Gastrocnemius medialis (tissue), 4 donors: ENCODE measurements around the gene NCAPD3. TPM values are rescaled to one million over a fixed set of nuclear protein-coding genes. Genes with fewer than 3 reads are reported as not detected.

Experiments used
- ATAC-seq, 2 donors: fragments of 150-250 bp; one replicate each; pipeline ENCODE4 v1.9.1; 2016
- DNase-seq, 2 donors: peaks; one replicate each; pipeline ENCODE4 v3.0.0-alpha.2; 2019
- H3K27ac ChIP-seq, 4 donors: fragments of 200-600 bp; sonication (generic); 1 replicate in 1 of 4; 2 replicates in 3 of 4; pipeline ENCODE4 v1.5.1; 2016 to 2018; ENCODE audit warnings: mild to moderate bottlenecking in 2 of 4, moderate library complexity in 1 of 4
- H3K27me3 ChIP-seq, 3 donors: fragments of 200-600 bp; sonication (generic) in 2 of 3; 1 replicate in 1 of 3; 2 replicates in 2 of 3; pipeline versions ENCODE4 v1.5.1 to v1.6.0; 2016 to 2019; ENCODE audit warnings: mild to moderate bottlenecking in 1 of 3, moderate library complexity in 1 of 3
- H3K36me3 ChIP-seq, 2 donors: fragments of 200-600 bp; sonication (generic) in 1 of 2; one replicate each; pipeline ENCODE4 v1.5.1; 2017 to 2018
- H3K4me1 ChIP-seq, 2 donors: fragments of 200-600 bp; sonication (generic) in 1 of 2; one replicate each; pipeline ENCODE4 v1.5.1; 2016 to 2017; ENCODE audit warnings: mild to moderate bottlenecking in 2 of 2
- H3K4me3 ChIP-seq, 4 donors: fragments of 200-600 bp; sonication (generic) in 3 of 4; 1 replicate in 1 of 4; 2 replicates in 3 of 4; pipeline ENCODE4 v1.5.1; 2016 to 2019; ENCODE audit warnings: mild to moderate bottlenecking in 2 of 4
- H3K9me3 ChIP-seq, 3 donors: fragments of 200-600 bp; sonication (generic) in 2 of 3; 1 replicate in 1 of 3; 2 replicates in 2 of 3; pipeline ENCODE4 v1.5.1; 2016 to 2019
- CTCF ChIP-seq, 5 experiments: fragments of 450-650 bp in 3 of 5; fragments of 200-600 bp in 2 of 5; sonication (generic) in 2 of 5; IDR thresholded peaks in 4 of 5; conservative IDR thresholded peaks in 1 of 5; 1 replicate in 4 of 5; 2 replicates in 1 of 5; pipeline ENCODE4 v1.5.1; 2016 to 2019; ENCODE audit warnings: antibody characterized with exemption in 5 of 5, mild to moderate bottlenecking in 3 of 5, moderate library complexity in 3 of 5
- POLR2A ChIP-seq, 2 donors: fragments of 450-650 bp; IDR thresholded peaks; one replicate each; pipeline ENCODE4 v1.6.1; 2017; ENCODE audit warnings: antibody characterized with exemption in 2 of 2, mild to moderate bottlenecking in 2 of 2, moderate library complexity in 2 of 2
- in situ Hi-C, 4 donors: fragments of 200-750 bp; cut with MboI; loops; one replicate each; pipeline versions ENCODE4 v1.15.0 to v1.8.0; 2017; ENCODE audit warnings: low sequenced_read_pairs in 4 of 4
- intact Hi-C: fragments of 100-400 bp; cut with DNase I; formaldehyde crosslinking; loops from one replicate; pipeline ENCODE4 v1.15.1; 2023; ENCODE audit warnings: low total_unique reads
- total RNA-seq, 4 donors: library from RNA; depleted of rRNA; stranded (reverse); fragments of >200 nt; gene quantifications; one replicate each; pipeline versions ENCODE4 v1.1.0 to v1.2.3, GENCODE V29; 2016

Gene NCAPD3
- total RNA-seq, 4 donors from 2014 or later: 3.6 to 6.7 (median 4.5) TPM

DNA sequence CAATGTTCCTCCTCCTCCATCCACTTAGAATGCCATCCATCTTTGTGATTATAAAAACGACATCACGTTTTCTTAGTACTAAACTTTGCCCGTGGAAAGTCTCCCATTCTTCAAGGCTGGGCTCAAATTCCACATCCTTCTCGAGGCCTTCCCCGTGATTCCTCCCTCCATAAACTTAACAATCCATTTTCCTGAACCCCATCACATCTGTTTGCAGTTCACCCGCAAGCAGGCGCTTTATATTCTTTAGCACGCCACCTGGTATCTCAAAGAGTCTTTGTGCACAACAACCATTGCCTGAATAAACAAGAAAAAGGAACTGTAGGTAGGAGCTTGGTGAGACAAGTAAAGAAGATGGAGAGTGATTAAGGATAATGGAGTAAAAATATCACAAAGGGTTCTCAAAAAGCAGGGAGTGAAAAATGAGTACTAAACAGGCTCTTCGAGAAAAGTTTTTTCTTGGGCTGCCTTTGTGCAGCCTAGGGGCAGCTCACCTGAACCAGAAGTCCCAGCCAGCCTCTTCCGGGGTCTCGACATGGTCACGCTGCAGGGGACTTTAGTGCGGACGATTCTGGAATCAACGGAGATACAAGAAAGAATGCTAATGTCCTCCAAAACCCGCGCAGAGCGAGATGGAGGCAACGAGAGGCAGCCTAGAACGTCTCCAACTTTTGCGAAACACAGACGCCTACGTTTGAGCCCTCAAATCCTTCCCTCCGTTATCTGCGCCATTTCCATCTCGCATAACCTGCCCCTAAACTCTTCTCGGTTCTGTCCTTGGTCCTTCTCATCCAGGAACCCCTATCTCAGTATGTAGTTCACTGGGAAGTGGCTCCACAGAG lies 28.8 kb upstream of the NCAPD3 start:
- H3K9me3 ChIP-seq: no peaks in the 10 kb centered on the region
- TF ChIP-seq CTCF (IDR thresholded peaks at IDR 0.05 in 4 of 5, conservative IDR thresholded peaks at IDR 0.05 in 1 of 5) (no peak), POLR2A (IDR thresholded peaks at IDR 0.05) (no peak)
- in situ Hi-C loops: no loop called here

DNA sequence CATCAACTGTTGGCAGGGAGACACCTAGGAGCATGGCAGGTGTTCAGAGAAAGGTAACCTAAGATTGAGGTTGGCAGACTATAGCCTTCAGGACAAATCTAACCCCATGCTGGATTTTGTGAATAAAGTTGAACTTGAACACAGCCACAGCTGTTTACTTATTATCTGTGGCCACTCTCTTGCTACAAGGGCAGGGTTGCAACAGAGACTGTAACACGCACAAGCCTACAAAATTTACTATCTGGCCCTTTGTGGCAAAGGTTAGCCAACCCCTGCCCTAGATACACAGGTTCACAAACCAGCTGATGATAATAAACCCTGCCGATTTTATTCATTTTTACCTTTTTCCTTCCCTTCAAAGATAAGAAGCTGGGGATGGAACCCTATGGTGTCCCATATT lies 26.9 kb upstream of the NCAPD3 start:
- no peaks in the 10 kb centered on the region for H3K27me3 ChIP-seq
- in situ Hi-C loops (no loop called here), intact Hi-C loops (loop anchor here (5.0 kb wide), 1 partner anchor 203 kb away; no protein-coding TSS in a partner anchor)
- ATAC-seq (no peak), DNase-seq (no peak)
- no peak overlapping the region for H3K4me3 ChIP-seq
- peaks cover 24 to 26% of the 10 kb centered on the region in 2 donors for H3K4me1 ChIP-seq
- no peak overlapping the region for H3K27ac ChIP-seq
- TF ChIP-seq CTCF (IDR thresholded peaks at IDR 0.05 in 4 of 5, conservative IDR thresholded peaks at IDR 0.05 in 1 of 5): no peak
- no peak for TF ChIP-seq POLR2A (IDR thresholded peaks at IDR 0.05)
- H3K9me3 ChIP-seq: no peaks in the 10 kb centered on the region
- peaks cover 0 to 58% of the 10 kb centered on the region in 2 donors for H3K36me3 ChIP-seq

More for the DNA sequence above, 28.8 kb upstream of the NCAPD3 start:
- Histone ChIP-seq H3K4me3 (peak overlapping the region; percentile 95 to 100 (median 96)), H3K36me3 (peaks cover 0 to 51% of the 10 kb centered on the region in 2 donors), H3K27me3 (no peaks in the 10 kb centered on the region), H3K4me1 (peaks cover 24 to 30% of the 10 kb centered on the region in 2 donors), H3K27ac (peak overlapping the region; percentile 70 to 87 (median 82))
- intact Hi-C loops: loop anchor here (1.0 to 5.0 kb wide), 3 partner anchors 28 to 205 kb away; partner anchors contain the start of genes GLB1L2 and VPS26B
- DNase-seq: peak in 1 of 2 donors; percentile 18
- ATAC-seq: peak; percentile 55 to 67

- Histone ChIP-seq H3K9me3 (no peaks in the 10 kb centered on the region), H3K27me3 (no peaks in the 10 kb centered on the region), H3K4me1 (peaks cover 20 to 24% of the 10 kb centered on the region in 2 donors), H3K4me3 (no peak overlapping the region), H3K36me3 (peaks cover 0 to 62% of the 10 kb centered on the region in 2 donors), H3K27ac (no peak overlapping the region)
- in situ Hi-C loops (no loop called here), intact Hi-C loops (loop anchor here (5.0 kb wide), 1 partner anchor 203 kb away; no protein-coding TSS in a partner anchor)
- ATAC-seq: no peak
- DNase-seq: no peak
- TF ChIP-seq POLR2A (IDR thresholded peaks at IDR 0.05): no peak
- no peak for TF ChIP-seq CTCF (IDR thresholded peaks at IDR 0.05 in 4 of 5, conservative IDR thresholded peaks at IDR 0.05 in 1 of 5)
These were observed 26.5 kb upstream of the NCAPD3 start for GRCh38 chr11:134250246-134250645.

DNA sequence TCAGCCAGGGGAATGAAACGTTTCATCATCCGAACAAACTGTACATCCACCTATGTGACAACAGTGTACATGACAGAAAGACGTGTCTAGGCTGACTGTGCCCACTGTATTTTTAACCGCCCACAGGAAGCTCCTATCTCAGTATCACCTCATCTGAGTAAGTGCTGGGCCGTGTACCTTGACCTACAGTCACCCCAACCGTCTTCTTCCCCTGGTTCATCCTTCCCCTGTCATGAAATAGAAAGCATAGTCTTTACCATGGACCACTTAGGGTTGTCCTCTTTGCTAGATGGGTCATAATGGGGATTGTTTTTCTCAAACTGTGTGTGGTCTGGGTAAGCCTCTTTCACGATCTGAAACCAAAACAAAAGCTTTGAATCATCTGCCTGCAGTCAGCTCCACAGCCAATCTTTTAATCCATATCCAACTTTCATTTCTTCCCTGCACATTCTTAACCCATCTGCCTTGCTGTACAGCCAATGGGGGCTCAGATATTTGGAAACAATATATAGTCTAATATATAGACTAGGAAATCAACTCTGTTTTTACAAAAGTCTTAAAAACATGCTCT lies 25.2 kb upstream of the NCAPD3 start:
- Histone ChIP-seq H3K4me1 (peaks cover 9 to 11% of the 10 kb centered on the region in 2 donors), H3K9me3 (no peaks in the 10 kb centered on the region), H3K4me3 (no peak overlapping the region), H3K27me3 (no peaks in the 10 kb centered on the region), H3K27ac (no peak overlapping the region), H3K36me3 (peaks cover 0 to 75% of the 10 kb centered on the region in 2 donors)
- intact Hi-C loops (no loop called here), in situ Hi-C loops (no loop called here)
- TF ChIP-seq CTCF (IDR thresholded peaks at IDR 0.05 in 4 of 5, conservative IDR thresholded peaks at IDR 0.05 in 1 of 5): no peak
- TF ChIP-seq POLR2A (IDR thresholded peaks at IDR 0.05): no peak
- ATAC-seq (no peak), DNase-seq (no peak)
